ENCODE data around the gene CATSPERZ.

Gene CATSPERZ

DNA sequence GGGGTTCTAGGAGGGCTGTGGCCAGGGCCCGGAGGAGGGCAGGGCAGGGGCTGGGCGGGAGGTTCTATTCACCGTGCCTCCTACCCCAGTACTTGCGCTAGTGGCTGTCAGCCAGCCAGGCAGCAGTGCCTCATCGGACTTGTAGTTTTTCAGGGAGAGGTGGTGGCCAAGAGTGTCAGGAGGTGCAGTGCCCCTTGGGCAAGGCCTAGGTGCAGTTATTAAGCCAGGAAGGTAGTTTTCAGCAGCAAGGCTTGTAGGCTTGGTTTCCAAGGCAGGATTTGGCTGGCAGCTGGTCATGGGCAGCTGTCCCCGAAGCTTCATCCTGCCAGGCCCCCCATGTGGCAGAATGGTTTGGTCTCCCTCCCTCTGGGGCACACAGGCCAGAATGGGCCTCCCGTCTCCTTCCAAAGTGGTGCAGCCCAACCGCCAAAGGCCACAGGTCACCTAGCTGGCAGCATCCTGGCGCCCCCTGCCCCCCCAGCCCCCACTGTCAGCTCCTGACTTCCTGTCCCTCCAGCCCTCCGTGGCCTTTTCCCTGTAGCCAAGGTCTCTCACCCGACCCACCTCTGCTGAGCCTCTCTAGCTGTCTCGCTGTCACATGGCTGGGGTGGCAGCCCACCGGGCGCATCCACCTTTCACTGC, 48.3 kb downstream of the CATSPERZ start:
- Histone ChIP-seq H3K4me1 (ENCODE audit: insufficient read depth, low read length, poor library complexity, severe bottlenecking) (peaks cover 9% of the 10 kb centered on the region), H3K4me3 (ENCODE audit: low read length, poor library complexity, severe bottlenecking) (no peak overlapping the region), H4K20me1 (ENCODE audit: insufficient read depth, low read length, poor library complexity, severe bottlenecking) (no peaks in the 10 kb centered on the region), H3K27me3 (ENCODE audit: insufficient read depth, low read length, poor library complexity, severe bottlenecking) (no peaks in the 10 kb centered on the region), H3K4me2 (ENCODE audit: low read depth, low read length, poor library complexity, severe bottlenecking) (peak overlapping the region; percentile 20), H2AFZ (ENCODE audit: low read length) (no peak overlapping the region), H3K9me2 (replicated peaks; ENCODE audit: low read depth, low read length) (no peaks in the 10 kb centered on the region), H3F3A (ENCODE audit: low read depth) (no peaks in the 10 kb centered on the region), H3K9ac (ENCODE audit: low read depth, low read length, poor library complexity, severe bottlenecking) (no peak overlapping the region), H3K9me3 (ENCODE audit: insufficient read depth, low read depth, low read length) (no peaks in the 10 kb centered on the region), H3K79me2 (ENCODE audit: insufficient read depth, low read length) (no peaks in the 10 kb centered on the region), H3K36me3 (ENCODE audit: insufficient read depth, low read length) (no peaks in the 10 kb centered on the region; the same call in 1 of the 2 replicates)
- TF ChIP-seq, protein P1, sequence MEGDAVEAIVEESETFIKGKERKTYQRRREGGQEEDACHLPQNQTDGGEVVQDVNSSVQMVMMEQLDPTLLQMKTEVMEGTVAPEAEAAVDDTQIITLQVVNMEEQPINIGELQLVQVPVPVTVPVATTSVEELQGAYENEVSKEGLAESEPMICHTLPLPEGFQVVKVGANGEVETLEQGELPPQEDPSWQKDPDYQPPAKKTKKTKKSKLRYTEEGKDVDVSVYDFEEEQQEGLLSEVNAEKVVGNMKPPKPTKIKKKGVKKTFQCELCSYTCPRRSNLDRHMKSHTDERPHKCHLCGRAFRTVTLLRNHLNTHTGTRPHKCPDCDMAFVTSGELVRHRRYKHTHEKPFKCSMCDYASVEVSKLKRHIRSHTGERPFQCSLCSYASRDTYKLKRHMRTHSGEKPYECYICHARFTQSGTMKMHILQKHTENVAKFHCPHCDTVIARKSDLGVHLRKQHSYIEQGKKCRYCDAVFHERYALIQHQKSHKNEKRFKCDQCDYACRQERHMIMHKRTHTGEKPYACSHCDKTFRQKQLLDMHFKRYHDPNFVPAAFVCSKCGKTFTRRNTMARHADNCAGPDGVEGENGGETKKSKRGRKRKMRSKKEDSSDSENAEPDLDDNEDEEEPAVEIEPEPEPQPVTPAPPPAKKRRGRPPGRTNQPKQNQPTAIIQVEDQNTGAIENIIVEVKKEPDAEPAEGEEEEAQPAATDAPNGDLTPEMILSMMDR (conservative IDR thresholded peaks at IDR 0.05; ENCODE audit: low read length) = no peak

DNA sequence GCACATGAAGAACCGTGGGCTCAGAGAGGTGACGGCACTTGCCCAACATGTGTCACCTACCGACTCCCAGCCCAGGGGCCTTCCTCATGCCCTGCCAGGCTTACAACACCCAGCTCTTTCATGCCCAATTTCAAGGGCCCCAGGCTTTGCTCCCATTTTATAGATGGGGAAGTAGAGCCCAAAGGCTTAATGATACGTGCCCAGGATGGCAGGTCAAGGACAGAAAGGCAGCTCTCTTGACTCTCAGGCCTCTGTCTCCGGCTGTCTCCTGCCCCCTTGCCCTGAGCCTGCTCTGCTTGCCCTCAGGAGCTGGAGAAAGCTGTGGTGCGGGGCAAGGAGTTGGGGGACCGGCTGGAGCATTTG, 48.8 kb downstream of the CATSPERZ start:
- no peaks in the 10 kb centered on the region for H4K20me1 ChIP-seq (ENCODE audit: insufficient read depth, low read length, poor library complexity, severe bottlenecking)
- peaks cover 9% of the 10 kb centered on the region for H3K4me1 ChIP-seq (ENCODE audit: insufficient read depth, low read length, poor library complexity, severe bottlenecking)
- no peaks in the 10 kb centered on the region; the same call in 1 of the 2 replicates for H3K36me3 ChIP-seq (ENCODE audit: insufficient read depth, low read length)
- H3K9ac ChIP-seq (ENCODE audit: low read depth, low read length, poor library complexity, severe bottlenecking) = no peak overlapping the region
- no peaks in the 10 kb centered on the region for H3F3A ChIP-seq (ENCODE audit: low read depth)
- H3K9me3 ChIP-seq (ENCODE audit: insufficient read depth, low read depth, low read length) = no peaks in the 10 kb centered on the region
- H3K9me2 ChIP-seq (replicated peaks; ENCODE audit: low read depth, low read length) = no peaks in the 10 kb centered on the region
- H3K4me3 ChIP-seq (ENCODE audit: low read length, poor library complexity, severe bottlenecking) = no peak overlapping the region
- no peaks in the 10 kb centered on the region for H3K79me2 ChIP-seq (ENCODE audit: insufficient read depth, low read length)
- H3K4me2 ChIP-seq (ENCODE audit: low read depth, low read length, poor library complexity, severe bottlenecking) = no peak overlapping the region
- H2AFZ ChIP-seq (ENCODE audit: low read length) = no peak overlapping the region
- no peaks in the 10 kb centered on the region for H3K27me3 ChIP-seq (ENCODE audit: insufficient read depth, low read length, poor library complexity, severe bottlenecking)
- no peak for TF ChIP-seq EZH2phosphoT487 (IDR thresholded peaks at IDR 0.05; ENCODE audit: borderline replicate concordance)
- TF ChIP-seq, protein P1 (conservative IDR thresholded peaks at IDR 0.05; ENCODE audit: low read length) = no peak

DNA sequence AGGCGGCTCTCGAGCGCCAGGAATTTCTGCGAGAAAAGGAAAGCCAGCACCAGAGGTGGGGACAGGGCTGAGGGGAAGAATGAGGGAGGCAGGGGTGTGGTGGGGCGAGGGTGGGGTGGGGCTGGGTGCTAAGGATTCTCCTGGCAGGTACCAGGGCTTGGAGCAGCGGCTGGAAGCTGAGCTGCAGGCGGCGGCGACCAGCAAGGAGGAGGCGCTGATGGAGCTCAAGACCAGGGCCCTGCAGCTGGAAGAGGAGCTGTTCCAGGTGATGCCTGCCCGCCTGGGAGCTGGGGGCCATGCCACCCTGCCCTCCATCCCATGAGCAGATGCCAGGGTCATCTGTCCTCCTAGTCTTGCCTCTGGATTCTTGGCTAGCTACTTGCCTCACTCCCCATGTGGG, 49.2 kb downstream of the CATSPERZ start:
- no peak overlapping the region for H2AFZ ChIP-seq (ENCODE audit: low read length)
- no peaks in the 10 kb centered on the region for H3F3A ChIP-seq (ENCODE audit: low read depth)
- H3K9me2 ChIP-seq (replicated peaks; ENCODE audit: low read depth, low read length) = no peaks in the 10 kb centered on the region
- no peaks in the 10 kb centered on the region for H4K20me1 ChIP-seq (ENCODE audit: insufficient read depth, low read length, poor library complexity, severe bottlenecking)
- H3K4me1 ChIP-seq (ENCODE audit: insufficient read depth, low read length, poor library complexity, severe bottlenecking) = peaks cover 9% of the 10 kb centered on the region
- H3K27me3 ChIP-seq (ENCODE audit: insufficient read depth, low read length, poor library complexity, severe bottlenecking) = no peaks in the 10 kb centered on the region
- no peaks in the 10 kb centered on the region for H3K79me2 ChIP-seq (ENCODE audit: insufficient read depth, low read length)
- H3K36me3 ChIP-seq (ENCODE audit: insufficient read depth, low read length) = no peaks in the 10 kb centered on the region; the same call in 1 of the 2 replicates
- no peak overlapping the region for H3K4me2 ChIP-seq (ENCODE audit: low read depth, low read length, poor library complexity, severe bottlenecking)
- no peak overlapping the region for H3K4me3 ChIP-seq (ENCODE audit: low read length, poor library complexity, severe bottlenecking)
- TF ChIP-seq, protein P1 (conservative IDR thresholded peaks at IDR 0.05; ENCODE audit: low read length) = no peak
- no peak for TF ChIP-seq EZH2phosphoT487 (IDR thresholded peaks at IDR 0.05; ENCODE audit: borderline replicate concordance)
- H3K9me3 ChIP-seq (ENCODE audit: insufficient read depth, low read depth, low read length) = no peaks in the 10 kb centered on the region
- no peak overlapping the region for H3K9ac ChIP-seq (ENCODE audit: low read depth, low read length, poor library complexity, severe bottlenecking)
